C4-2B (cell line): ENCODE results near the gene EXOC1.

Experiments
- H3K27ac ChIP-seq: fragments of 450-650 bp; 2 replicates; pipeline ENCODE4 v1.5.1; 2017
- ZFX ChIP-seq: fragments of 450-650 bp; IDR thresholded peaks from 2 replicates; pipeline ENCODE4 v1.6.1; 2017
- TF ChIP-seq, protein P1 (sequence below): fragments of 450-650 bp; conservative IDR thresholded peaks from 2 replicates; pipeline ENCODE4 v1.5.1; 2017; ENCODE audit warnings: mild to moderate bottlenecking

The EXOC1 gene

GRCh38 chr4:55906323-55906722 lies 52.9 kb downstream of the EXOC1 start:
- no peak overlapping the region for H3K27ac ChIP-seq
- TF ChIP-seq ZFX: no peak
- TF ChIP-seq, protein P1, sequence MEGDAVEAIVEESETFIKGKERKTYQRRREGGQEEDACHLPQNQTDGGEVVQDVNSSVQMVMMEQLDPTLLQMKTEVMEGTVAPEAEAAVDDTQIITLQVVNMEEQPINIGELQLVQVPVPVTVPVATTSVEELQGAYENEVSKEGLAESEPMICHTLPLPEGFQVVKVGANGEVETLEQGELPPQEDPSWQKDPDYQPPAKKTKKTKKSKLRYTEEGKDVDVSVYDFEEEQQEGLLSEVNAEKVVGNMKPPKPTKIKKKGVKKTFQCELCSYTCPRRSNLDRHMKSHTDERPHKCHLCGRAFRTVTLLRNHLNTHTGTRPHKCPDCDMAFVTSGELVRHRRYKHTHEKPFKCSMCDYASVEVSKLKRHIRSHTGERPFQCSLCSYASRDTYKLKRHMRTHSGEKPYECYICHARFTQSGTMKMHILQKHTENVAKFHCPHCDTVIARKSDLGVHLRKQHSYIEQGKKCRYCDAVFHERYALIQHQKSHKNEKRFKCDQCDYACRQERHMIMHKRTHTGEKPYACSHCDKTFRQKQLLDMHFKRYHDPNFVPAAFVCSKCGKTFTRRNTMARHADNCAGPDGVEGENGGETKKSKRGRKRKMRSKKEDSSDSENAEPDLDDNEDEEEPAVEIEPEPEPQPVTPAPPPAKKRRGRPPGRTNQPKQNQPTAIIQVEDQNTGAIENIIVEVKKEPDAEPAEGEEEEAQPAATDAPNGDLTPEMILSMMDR: no peak

GRCh38 chr4:55906989-55907388 lies 53.5 kb downstream of the EXOC1 start:
- no peak overlapping the region for H3K27ac ChIP-seq
- TF ChIP-seq, protein P1: no peak
- no peak for TF ChIP-seq ZFX

DNA sequence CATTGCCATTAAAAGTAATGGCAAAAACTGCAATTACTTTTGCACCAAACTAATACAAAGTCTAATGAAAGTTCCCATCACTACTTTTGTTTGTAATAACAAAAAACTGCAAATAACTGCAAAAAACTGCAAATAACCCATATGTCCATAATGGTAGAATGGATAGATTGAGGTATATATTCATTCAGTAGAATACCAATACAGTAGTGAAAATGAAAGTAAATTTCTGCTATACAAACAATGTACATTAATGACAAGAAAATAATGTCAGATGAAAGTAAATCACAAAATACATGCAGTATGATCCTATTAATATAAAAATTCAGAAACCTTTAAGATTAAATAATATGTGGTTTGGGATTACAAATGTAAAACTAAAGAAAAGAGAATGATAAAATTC lies 54.0 kb downstream of the EXOC1 start:
- no peak overlapping the region for H3K27ac ChIP-seq
- TF ChIP-seq ZFX: no peak
- TF ChIP-seq, protein P1: no peak

DNA sequence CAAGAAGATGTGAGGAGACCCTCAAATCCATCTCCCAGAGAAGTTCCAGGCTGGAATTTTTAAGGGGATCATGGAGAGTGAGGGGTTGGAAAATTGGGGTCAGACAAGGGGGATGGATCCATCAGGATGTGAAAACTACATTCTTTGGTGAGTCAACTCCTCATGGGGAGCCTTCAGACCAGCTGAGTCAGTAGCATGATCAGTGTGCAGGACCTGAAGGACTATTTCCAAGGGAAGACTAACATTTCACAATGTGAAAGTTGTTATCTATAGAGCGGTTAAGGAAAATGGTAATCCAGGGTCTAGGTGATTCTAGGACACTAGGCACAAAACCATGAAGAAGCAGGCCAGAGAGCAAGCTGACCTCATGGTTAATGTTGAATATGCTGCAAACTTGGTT lies 56.7 kb downstream of the EXOC1 start:
- TF ChIP-seq ZFX: no peak
- TF ChIP-seq, protein P1: no peak
- no peak overlapping the region for H3K27ac ChIP-seq

- H3K27ac ChIP-seq: no peak overlapping the region
- TF ChIP-seq, protein P1: no peak
- TF ChIP-seq ZFX: no peak
Observed at GRCh38 chr4:55912249-55912648, 58.8 kb downstream of the EXOC1 start.

- no peak for TF ChIP-seq ZFX
- TF ChIP-seq, protein P1: no peak
- H3K27ac ChIP-seq: no peak overlapping the region
Observed at GRCh38 chr4:55920571-55920970, 67.1 kb downstream of the EXOC1 start.

DNA sequence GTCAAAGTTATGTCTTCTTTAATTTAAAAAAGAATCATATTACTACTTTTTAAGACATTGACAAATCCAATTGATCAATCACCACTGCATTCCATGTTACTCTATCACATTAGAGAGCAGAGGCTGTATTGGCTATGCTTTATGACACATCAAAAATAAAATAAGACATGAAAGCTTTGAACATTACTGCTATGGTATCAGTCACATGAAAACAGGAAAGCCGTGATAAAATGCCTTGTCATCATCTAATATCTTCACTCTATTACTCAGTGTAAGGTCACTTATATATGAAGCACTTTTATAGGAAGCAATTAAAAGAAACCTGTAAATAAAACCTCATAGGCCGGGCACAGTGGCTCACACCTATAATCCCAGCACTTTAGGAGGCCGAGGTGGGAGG lies 67.6 kb downstream of the EXOC1 start:
- H3K27ac ChIP-seq: no peak overlapping the region
- TF ChIP-seq, protein P1: no peak
- TF ChIP-seq ZFX: no peak

GRCh38 chr4:55925241-55925640 lies 71.8 kb downstream of the EXOC1 start:
- TF ChIP-seq, protein P1: no peak
- TF ChIP-seq ZFX: no peak
- H3K27ac ChIP-seq: no peak overlapping the region
